HUES64 (cell line): ENCODE results near the gene ADGRB3. TPM values are rescaled to one million over a fixed set of nuclear protein-coding genes. Genes with fewer than 3 reads are reported as not detected.
A peak's percentile ranks its signal among the peaks of the same experiment; 100 is the strongest.

ENCODE experiments used
- H3K27ac ChIP-seq: 2 replicates; pipeline ENCODE4 v1.7.0; 2013; ENCODE audit warnings: low read depth, low read length, inconsistent platforms
- H3K27me3 ChIP-seq: 2 replicates; pipeline ENCODE4 v1.6.1; 2013; ENCODE audit warnings: mild to moderate bottlenecking, low read length; ENCODE audit not compliant: insufficient read depth
- H3K36me3 ChIP-seq: 2 replicates; pipeline ENCODE4 v1.6.1; 2013; ENCODE audit warnings: mild to moderate bottlenecking, low read length; ENCODE audit not compliant: insufficient read depth
- H3K4me1 ChIP-seq: 2 replicates; pipeline ENCODE4 v1.6.1; 2013; ENCODE audit warnings: mild to moderate bottlenecking, low read length, moderate library complexity; ENCODE audit not compliant: insufficient read depth
- H3K4me3 ChIP-seq: 2 replicates; pipeline ENCODE4 v1.5.1; 2013; ENCODE audit warnings: mild to moderate bottlenecking, low read length, moderate library complexity
- H3K9ac ChIP-seq: 2 replicates; pipeline ENCODE4 v1.6.1; 2013; ENCODE audit warnings: mild to moderate bottlenecking, low read depth, low read length
- H3K9me3 ChIP-seq: 2 replicates; pipeline ENCODE4 v1.6.1; 2013; ENCODE audit warnings: low read depth, low read length; ENCODE audit not compliant: insufficient read depth
- WGBS: fragments of 150-250, 120-280 bp; methylation state at CpG from one replicate; pipeline ENCODE4 v1.1.7; 2013; ENCODE audit warnings: missing lambda C conversion rate; 5-methylcytosine and 5-hydroxymethylcytosine counted together
- polyA plus RNA-seq, 2 experiments: library from polyadenylated mRNA; stranded (reverse); fragments of 50-300 nt; gene quantifications; one replicate each; pipeline ENCODE4 v1.2.3, GENCODE V29; 2013

The ADGRB3 gene
- 0.55 TPM for polyA plus RNA-seq (2013, experiment 1 of 2)
- 0.63 TPM for polyA plus RNA-seq (2013, experiment 2 of 2)

- under 1% methylated on average over 76 of the region's 79 CpGs for WGBS
- H3K4me3 ChIP-seq, result peak within 1 kb of the TSS; percentile 85
- H3K27ac ChIP-seq, result no peak within 1 kb of the TSS
These were observed at the start of gene ADGRB3 for GRCh38 chr6:68634726-68635411. TSS of gene ADGRB3 (plus strand) at chr6:68635282. CDS start at chr6:68638676, 3,394 bp downstream.

DNA sequence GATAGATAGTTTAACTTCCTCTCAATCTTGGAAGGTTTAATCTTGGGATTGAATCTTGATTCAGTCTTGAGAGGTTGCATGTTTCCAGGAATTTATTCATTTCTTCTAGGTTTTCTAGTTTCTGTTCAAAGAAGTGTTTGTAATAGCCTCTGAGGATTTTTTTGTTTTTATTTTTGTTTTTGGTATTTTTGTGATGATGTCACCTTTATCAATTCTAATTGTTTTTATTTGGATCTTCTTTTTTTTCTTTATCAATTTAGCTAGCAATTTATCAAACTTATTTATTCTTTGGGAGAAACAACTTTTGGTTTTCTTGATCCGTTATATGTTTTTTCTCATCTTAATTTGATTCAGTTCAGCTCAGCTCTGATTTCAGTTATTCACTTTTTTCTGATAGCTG is 41.5 kb upstream of the ADGRB3 start:
- WGBS, result no CpG with 5 or more reads among the region's 1 CpG
- Histone ChIP-seq H3K9me3 (no peaks in the 10 kb centered on the region), H3K9ac (no peak overlapping the region), H3K4me1 (no peaks in the 10 kb centered on the region), H3K27ac (no peak overlapping the region), H3K27me3 (no peaks in the 10 kb centered on the region), H3K36me3 (no peaks in the 10 kb centered on the region), H3K4me3 (no peak overlapping the region)

More at GRCh38 chr6:68634726-68635411, at the start of gene ADGRB3:
- peaks cover 77% of the 10 kb centered on the region for H3K27me3 ChIP-seq
- H3K9ac ChIP-seq, result peak within 1 kb of the TSS; percentile 57
- no peaks in the 10 kb centered on the region for H3K9me3 ChIP-seq
- H3K4me1 ChIP-seq, result peaks cover 16% of the 10 kb centered on the region
- H3K36me3 ChIP-seq, result no peaks in the 10 kb centered on the region

DNA sequence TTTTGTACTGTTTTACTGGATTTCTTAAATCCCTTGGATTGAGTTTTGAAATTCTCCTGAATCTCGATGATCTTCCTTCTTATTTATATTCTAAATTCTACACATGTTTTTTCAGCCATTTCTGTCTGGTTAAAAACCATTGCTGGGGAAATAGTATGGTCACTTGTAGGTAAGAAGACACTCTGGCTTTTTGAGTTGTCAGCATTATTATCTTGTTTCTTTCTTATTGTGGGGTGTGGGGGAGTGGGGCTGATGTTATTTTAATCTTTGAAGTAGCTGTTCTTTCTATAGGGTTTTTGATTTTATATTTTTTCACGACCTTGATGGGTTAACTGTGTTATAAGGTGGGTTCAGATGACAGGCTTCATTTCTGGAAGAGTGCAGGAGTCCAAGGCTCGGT is 37.4 kb upstream of the ADGRB3 start:
- WGBS, result 92% methylated on average over 3 of the region's 3 CpGs
- H3K4me3 ChIP-seq, result no peak overlapping the region
- no peak overlapping the region for H3K27ac ChIP-seq
- H3K4me1 ChIP-seq, result no peaks in the 10 kb centered on the region
- no peaks in the 10 kb centered on the region for H3K36me3 ChIP-seq
- no peaks in the 10 kb centered on the region for H3K9me3 ChIP-seq
- H3K9ac ChIP-seq, result no peak overlapping the region
- no peaks in the 10 kb centered on the region for H3K27me3 ChIP-seq

- no peak overlapping the region for H3K9ac ChIP-seq
- no peaks in the 10 kb centered on the region for H3K36me3 ChIP-seq
- no peak overlapping the region for H3K4me3 ChIP-seq
- no peaks in the 10 kb centered on the region for H3K27me3 ChIP-seq
- no peaks in the 10 kb centered on the region for H3K9me3 ChIP-seq
- H3K27ac ChIP-seq, result no peak overlapping the region
- H3K4me1 ChIP-seq, result no peaks in the 10 kb centered on the region
These were observed 19.1 kb upstream of the ADGRB3 start for GRCh38 chr6:68615938-68616337.

DNA sequence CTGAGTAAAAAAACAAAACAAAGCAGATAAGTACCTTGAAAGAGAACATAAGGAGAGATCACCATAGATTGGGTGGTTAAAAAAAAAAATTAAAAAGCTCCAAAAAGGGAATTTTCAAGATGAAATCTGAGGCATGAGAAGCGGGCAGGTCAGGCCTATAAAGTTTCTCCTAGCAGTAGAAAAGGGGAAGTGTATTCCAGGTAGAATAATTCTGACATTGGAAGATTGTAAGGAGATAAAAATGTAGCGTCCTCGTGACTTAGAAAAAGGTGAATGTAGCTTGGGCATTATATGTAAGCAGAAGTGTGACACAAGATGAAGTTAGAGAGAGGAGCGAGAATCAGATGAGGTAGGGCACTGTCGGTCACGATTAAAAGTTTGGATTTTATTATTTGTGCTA is 9.1 kb upstream of the ADGRB3 start:
- WGBS, result 95% methylated on average over 6 of the region's 6 CpGs
- Histone ChIP-seq H3K4me3 (no peak overlapping the region), H3K27ac (no peak overlapping the region), H3K27me3 (no peaks in the 10 kb centered on the region), H3K9me3 (no peaks in the 10 kb centered on the region), H3K36me3 (no peaks in the 10 kb centered on the region), H3K4me1 (peaks cover 4% of the 10 kb centered on the region; the same call in 1 of the 2 replicates), H3K9ac (no peak overlapping the region)

GRCh38 chr6:68628161-68628560 is 6.9 kb upstream of the ADGRB3 start:
- H3K27ac ChIP-seq, result no peak overlapping the region; the same call in 1 of the 2 replicates
- no peak overlapping the region for H3K9ac ChIP-seq
- peaks cover 15% of the 10 kb centered on the region for H3K27me3 ChIP-seq
- H3K4me3 ChIP-seq, result no peak overlapping the region
- peaks cover 4% of the 10 kb centered on the region; the same call in 1 of the 2 replicates for H3K4me1 ChIP-seq
- H3K36me3 ChIP-seq, result no peaks in the 10 kb centered on the region
- 19% methylated on average over 1 of the region's 2 CpGs for WGBS
- H3K9me3 ChIP-seq, result no peaks in the 10 kb centered on the region

DNA sequence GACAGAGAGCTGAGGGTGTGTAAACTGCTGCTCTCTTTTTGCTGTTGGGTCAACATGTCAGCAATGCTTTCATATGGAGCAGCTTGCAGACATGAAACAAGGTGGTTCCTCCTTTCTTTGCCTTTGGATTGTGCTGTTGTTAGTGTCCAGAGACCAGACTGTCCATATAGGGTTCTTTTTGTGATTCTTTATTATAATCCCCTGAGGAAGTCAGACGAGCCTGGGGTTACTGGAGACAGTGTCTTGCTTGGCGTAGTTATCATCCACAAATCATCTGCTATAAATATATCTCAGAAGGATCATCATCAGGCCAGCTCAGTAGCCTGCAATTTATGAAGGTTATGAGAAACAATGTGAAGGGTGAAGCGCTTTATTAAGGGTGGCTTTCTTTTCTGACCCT is 2.3 kb upstream of the ADGRB3 start:
- no peaks in the 10 kb centered on the region for H3K9me3 ChIP-seq
- H3K27ac ChIP-seq, result no peak overlapping the region
- peaks cover 15% of the 10 kb centered on the region for H3K4me1 ChIP-seq
- 82% methylated on average over 2 of the region's 3 CpGs for WGBS
- H3K27me3 ChIP-seq, result peaks cover 57% of the 10 kb centered on the region
- H3K4me3 ChIP-seq, result no peak overlapping the region
- no peaks in the 10 kb centered on the region for H3K36me3 ChIP-seq
- no peak overlapping the region for H3K9ac ChIP-seq

- no peak overlapping the region for H3K27ac ChIP-seq
- H3K36me3 ChIP-seq, result no peaks in the 10 kb centered on the region
- H3K4me1 ChIP-seq, result peaks cover 13% of the 10 kb centered on the region
- peaks cover 62% of the 10 kb centered on the region for H3K27me3 ChIP-seq
- no peaks in the 10 kb centered on the region for H3K9me3 ChIP-seq
- WGBS, result 79% methylated on average over 4 of the region's 9 CpGs
- H3K4me3 ChIP-seq, result peak overlapping the region; percentile 85
- no peak overlapping the region for H3K9ac ChIP-seq
These were observed 1.7 kb upstream of the ADGRB3 start for GRCh38 chr6:68633281-68633971.

GRCh38 chr6:68633972-68634725 is 933 bp upstream of the ADGRB3 start:
- 3% methylated on average over 23 of the region's 23 CpGs for WGBS
- no peak overlapping the region for H3K27ac ChIP-seq

DNA sequence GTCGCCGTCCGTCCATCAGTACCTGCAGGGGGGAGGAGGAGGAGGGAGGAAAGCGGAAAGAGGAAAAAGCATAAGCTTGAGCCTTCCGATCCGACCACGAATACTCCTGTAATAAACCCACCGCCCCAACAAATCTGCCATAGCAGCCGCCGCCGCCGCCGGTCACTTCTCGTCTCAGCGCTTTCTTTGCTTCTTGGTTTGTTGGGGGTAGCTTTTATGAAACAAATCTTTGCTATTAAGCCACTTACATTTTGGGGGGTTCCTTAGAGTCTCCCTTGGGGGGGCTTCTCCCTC is 277 bp downstream of the ADGRB3 start:
- H3K9ac ChIP-seq, result peak overlapping the region; percentile 57
- peaks cover 18% of the 10 kb centered on the region for H3K4me1 ChIP-seq
- peak overlapping the region; percentile 85 for H3K4me3 ChIP-seq
- H3K9me3 ChIP-seq, result no peaks in the 10 kb centered on the region
- no peak overlapping the region for H3K27ac ChIP-seq
- H3K36me3 ChIP-seq, result no peaks in the 10 kb centered on the region
- H3K27me3 ChIP-seq, result peaks cover 82% of the 10 kb centered on the region
- no CpG with 5 or more reads among the region's 15 CpGs for WGBS

More at GRCh38 chr6:68633972-68634725, 933 bp upstream of the ADGRB3 start:
- Histone ChIP-seq H3K4me3 (peak overlapping the region; percentile 85), H3K4me1 (peaks cover 15% of the 10 kb centered on the region), H3K27me3 (peaks cover 70% of the 10 kb centered on the region), H3K36me3 (no peaks in the 10 kb centered on the region), H3K9me3 (no peaks in the 10 kb centered on the region), H3K9ac (0 out of 2 replicates have a peak overlapping the region, but pooled peaks have one; percentile 2)
